Measurements from ENCODE around the gene ASB5. TPM values are rescaled to one million over a fixed set of nuclear protein-coding genes. Genes with fewer than 3 reads are reported as not detected.
A peak's percentile ranks its signal among the peaks of the same experiment; 100 is the strongest.
"Not testable (repeated sequence)": the region's sequence is repeated elsewhere in the genome, so short reads cannot be mapped to it uniquely, and the experiment has no call there.

The ASB5 gene
- total RNA-seq (2014; rRNA removed; shearing (Covaris generic)) = 0.57 TPM in 1 of 2 replicates, not detected in the other

- no peak for DNase-seq (ENCODE audit: low read depth)
These were observed at the start of gene ASB5 for GRCh38 chr4:176268963-176269362. Gene ASB5, minus strand, starts transcription at chr4:176269222. Its CDS starts 114 bp downstream, at chr4:176269108.

DNA sequence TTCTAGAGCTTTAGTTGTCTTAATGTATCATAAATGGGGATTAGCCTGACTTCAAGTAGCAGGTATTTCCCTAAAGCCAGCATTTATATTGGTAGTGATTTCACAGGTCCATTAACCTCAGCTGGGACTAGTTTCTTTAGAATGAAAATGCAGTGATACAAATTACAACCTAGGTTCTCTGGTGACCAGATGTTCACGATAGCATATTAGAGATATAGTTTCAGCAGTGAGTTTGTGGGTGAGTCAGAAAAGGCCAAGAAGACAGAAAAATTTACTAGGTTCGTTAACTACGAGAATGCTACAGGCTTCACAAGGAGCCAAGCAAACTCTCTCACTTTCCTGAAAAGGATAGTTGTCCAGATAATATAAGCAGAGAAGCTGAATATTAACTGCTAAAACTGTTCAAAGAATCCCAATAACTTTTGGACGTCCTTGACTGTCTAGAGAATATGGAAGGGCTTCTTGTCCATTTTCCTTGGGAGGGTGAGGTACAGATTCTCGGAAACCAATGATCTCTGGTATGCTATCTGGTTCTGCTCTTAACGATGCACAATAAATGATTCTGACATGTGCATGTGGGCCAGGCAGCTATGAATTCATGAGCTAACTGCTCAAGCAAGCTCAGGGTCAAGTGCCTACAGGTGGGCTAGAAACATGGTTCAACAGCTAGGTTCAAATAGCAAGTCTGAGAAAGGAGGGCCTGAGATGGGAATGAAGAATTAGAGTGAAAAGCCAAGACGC is 44.7 kb upstream of the ASB5 start:
- DNase-seq (ENCODE audit: low read depth) = no peak

GRCh38 chr4:176309772-176310171 is 40.8 kb upstream of the ASB5 start:
- DNase-seq (ENCODE audit: low read depth) = peak; percentile 14

GRCh38 chr4:176309046-176309445 is 40.0 kb upstream of the ASB5 start:
- DNase-seq (ENCODE audit: low read depth) = no peak

- DNase-seq (ENCODE audit: low read depth) = no peak
These were observed 39.4 kb upstream of the ASB5 start for GRCh38 chr4:176308441-176308840.

GRCh38 chr4:176307666-176307930 is 38.6 kb upstream of the ASB5 start:
- no peak for DNase-seq (ENCODE audit: low read depth)

DNA sequence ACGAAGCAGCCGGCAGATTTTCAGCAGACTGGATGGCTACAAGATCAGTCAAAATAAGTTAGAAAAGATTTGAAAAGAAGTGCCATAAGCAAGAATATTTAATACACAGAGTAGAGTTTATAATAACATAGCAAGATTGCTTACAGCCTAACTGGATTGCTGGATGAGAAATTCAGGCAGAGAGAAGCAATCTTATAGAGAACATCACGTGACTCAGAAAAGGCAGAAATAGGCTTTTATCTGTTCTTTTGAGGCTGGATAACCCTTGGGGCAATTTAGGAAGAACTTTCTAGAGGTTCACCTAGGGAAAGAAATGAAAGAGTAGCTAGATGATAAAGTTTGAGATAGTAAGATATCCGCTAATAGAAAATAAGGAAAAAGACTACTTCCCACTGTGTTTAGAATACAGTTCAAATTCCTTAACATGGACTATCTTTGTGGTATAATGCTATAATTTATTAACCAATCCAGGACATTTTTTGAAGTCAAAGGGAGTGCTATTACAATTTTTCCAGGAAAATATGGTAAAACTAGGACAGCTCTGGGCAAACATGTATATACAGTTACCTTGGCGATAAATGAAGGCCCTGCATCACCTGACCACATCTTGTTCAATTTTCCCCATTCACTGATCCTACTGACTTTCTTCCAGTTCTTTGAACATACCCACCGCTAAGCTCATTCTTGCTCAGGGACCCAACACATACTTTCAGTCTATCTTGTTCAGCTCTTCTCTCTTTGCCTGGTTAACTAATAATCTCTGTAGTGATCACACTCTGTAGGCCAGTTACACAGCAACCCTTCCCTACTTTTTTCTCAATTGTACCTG is 38.0 kb upstream of the ASB5 start:
- no peak for DNase-seq (ENCODE audit: low read depth)

- DNase-seq (ENCODE audit: low read depth) = no peak
These were observed 34.9 kb upstream of the ASB5 start for GRCh38 chr4:176303938-176304337.

GRCh38 chr4:176302283-176303275 is 33.6 kb upstream of the ASB5 start:
- DNase-seq (ENCODE audit: low read depth) = peak; percentile 77

- DNase-seq (ENCODE audit: low read depth) = no peak
These were observed 31.5 kb upstream of the ASB5 start for GRCh38 chr4:176300565-176300964.

DNA sequence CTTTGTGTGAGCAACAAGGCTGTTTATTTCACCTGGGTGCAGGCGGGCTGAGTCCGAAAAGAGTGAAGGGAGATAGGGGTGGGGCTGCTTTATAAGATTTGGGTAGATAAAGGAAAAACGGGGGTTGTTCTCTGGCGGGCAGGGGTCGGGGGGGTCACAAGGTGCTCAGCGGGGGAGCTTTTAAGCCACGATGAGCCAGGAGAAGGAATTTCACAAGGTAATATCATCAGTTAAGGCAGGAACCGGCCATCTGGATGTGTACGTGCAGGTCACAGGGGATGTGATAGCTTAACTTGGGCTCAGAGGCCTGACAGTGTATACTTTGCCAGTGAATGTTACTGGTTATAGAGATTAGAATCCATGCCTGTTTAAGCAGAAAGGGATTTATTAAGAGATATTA is 31.0 kb upstream of the ASB5 start:
- DNase-seq (ENCODE audit: low read depth) = no peak

GRCh38 chr4:176298664-176299063 is 29.6 kb upstream of the ASB5 start:
- DNase-seq (ENCODE audit: low read depth) = no peak

- not testable (repeated sequence) for DNase-seq (ENCODE audit: low read depth)
These were observed 26.9 kb upstream of the ASB5 start for GRCh38 chr4:176295907-176296306.

DNA sequence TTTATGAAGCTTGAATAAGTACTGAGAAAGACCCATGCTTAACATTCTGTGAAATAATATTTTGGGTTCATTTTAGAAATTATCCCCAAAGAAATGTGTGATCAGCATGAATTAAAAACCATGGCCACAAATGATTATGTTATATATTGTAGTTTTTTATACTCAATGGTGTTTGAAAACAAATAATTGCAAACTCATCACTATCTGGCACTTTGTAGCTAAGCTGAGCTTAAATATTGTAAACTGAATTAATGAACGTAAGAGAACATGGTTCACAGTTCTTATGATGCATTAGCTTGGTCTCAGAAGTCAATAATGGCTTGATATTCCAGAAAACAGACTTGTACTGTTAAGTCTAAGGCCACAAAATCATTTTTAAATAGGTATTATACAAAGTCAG is 24.6 kb upstream of the ASB5 start:
- DNase-seq (ENCODE audit: low read depth) = no peak

- DNase-seq (ENCODE audit: low read depth) = no peak
These were observed 23.9 kb upstream of the ASB5 start for GRCh38 chr4:176292920-176293319.

DNA sequence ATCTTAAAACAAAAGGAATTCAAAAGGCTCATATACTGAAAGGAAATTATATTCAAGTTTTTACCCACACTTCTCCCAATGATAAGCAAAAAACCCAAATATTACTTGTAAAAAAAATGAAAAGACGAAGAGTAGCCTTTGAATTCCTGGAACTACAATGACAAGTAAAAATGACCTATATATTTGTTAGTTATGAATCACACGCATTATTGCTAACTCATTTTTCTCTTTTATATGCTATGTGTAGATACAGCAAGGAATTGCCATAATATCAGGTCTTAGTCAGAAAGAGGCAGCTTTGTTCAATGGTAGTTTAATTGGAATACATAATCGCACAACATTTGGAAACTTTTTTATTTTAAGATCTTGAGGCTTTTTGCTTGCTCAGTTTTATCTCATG is 22.7 kb upstream of the ASB5 start:
- DNase-seq (ENCODE audit: low read depth) = no peak

DNA sequence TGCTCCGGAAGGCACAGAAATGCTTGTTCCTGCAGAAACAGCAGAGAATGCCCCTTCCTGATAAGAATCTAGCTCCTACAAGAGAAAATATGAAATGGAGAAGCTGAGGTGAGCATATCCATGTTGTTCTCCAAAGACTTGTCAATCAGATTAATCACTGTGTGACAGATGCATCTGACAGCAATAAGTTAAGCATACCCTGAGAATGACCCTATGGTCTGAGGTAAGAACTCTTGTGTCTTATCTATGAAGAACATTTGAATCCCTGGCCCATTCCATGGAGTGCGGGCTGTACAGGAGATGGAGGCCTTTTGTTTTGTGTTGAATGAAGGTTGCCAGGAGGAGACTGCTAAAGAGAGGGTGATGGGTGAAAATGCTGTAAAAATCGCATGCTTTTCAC is 21.5 kb upstream of the ASB5 start:
- DNase-seq (ENCODE audit: low read depth) = no peak

DNA sequence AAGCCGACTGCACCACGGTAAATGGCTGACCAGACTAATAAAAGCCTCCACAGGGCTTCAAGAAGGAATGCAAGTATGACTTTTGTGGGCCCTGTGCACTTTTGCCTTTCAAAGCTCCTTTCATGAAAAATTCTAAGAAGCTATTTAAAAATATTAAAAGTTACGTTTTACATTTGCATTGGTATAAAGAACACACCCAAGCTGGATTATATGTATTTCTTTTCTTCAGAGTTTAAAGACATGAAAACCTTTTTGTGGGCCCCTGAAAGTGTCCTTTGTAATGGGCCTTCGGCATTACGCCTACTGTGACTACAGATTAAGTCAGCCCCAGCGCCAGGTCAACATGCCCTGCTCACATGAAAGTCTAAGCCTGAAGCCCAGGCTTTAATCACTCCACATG is 20.5 kb upstream of the ASB5 start:
- no peak for DNase-seq (ENCODE audit: low read depth)

GRCh38 chr4:176288020-176288419 is 19.0 kb upstream of the ASB5 start:
- DNase-seq (ENCODE audit: low read depth) = no peak

- no peak for DNase-seq (ENCODE audit: low read depth)
These were observed 18.5 kb upstream of the ASB5 start for GRCh38 chr4:176287546-176287945.

GRCh38 chr4:176286728-176287127 is 17.7 kb upstream of the ASB5 start:
- no peak for DNase-seq (ENCODE audit: low read depth)

DNA sequence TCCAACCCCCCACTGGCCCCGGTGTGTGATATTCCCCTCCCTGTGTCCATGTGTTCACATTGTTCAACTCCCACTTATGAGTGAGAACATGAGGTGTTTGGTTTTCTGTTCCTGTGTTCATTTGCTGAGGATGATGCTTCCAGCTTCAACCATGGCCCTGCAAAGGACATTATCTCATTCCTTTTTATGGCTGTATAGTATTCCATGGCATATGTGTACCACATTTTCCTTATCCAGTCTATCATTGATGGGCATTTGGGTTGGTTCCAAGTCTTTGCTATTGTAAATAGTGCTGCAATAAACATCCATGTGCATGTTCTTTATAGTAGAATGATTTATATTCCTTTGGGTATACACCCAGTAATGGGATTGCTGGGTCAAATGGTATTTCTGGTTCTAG is 10.5 kb upstream of the ASB5 start:
- not testable (repeated sequence) for DNase-seq (ENCODE audit: low read depth)
